DMS153 treated with DMSO at 0.1 percent for 48 hours (cell line): ENCODE data around the gene LPAR6.

Experiments
- DNase-seq: peaks from one replicate; lab custom pipeline; 2025; ENCODE audit not compliant: unreplicated experiment; lab: John Stamatoyannopoulos, UW

The LPAR6 gene

GRCh38 chr13:48415516-48415915 lies 2.6 kb upstream of the LPAR6 start:
- no peak for DNase-seq

DNA sequence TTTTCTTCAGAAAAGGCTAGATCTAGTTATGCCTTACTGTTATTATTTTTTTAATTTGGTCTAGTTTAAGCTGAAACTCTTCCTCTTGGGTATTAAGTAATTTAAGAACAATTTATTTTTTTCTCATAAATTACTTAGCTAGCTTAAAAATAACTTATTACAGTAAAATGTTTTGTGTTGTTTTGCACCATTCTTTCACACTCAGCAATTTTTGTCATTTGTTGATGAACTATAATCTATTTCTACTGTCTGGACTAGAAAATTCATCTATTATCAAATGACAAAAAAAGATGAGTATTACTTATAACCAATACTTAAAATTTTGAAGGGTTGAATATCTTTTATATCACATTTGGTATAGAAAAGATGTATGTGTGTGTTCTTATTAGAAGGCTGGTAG lies 1.6 kb upstream of the LPAR6 start:
- no peak for DNase-seq

DNA sequence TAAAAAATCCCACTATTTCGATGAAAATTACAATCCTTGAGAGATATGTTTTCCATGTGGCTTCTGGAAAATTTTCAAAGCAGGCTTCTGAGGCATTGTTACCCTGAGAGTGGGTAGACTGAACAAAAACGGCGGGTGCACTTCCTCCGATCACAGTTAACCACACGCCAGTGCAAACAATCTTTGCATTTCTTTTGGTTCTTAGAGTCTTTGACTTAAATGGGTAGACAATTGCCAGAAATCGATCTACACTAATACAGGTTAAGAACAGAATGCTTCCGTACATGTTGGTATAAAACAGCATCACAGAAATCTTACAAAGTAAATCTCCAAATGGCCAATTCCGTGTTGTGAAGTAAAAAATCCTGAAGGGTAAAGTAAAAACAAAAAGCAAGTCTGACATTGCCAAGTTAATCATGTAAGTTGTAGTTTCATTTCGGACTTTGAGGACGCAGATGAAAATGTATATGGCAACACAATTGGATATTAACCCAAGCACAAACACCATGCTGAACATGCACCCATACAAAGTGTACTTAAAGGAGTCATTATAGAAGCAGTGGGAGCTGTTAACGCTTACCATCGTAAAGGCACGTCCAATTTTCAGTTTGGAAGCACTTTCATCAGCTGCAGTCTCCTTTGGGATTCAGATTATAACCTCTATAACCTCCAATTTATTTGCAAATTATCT lies 927 bp downstream of the LPAR6 start:
- no peak for DNase-seq

DNA sequence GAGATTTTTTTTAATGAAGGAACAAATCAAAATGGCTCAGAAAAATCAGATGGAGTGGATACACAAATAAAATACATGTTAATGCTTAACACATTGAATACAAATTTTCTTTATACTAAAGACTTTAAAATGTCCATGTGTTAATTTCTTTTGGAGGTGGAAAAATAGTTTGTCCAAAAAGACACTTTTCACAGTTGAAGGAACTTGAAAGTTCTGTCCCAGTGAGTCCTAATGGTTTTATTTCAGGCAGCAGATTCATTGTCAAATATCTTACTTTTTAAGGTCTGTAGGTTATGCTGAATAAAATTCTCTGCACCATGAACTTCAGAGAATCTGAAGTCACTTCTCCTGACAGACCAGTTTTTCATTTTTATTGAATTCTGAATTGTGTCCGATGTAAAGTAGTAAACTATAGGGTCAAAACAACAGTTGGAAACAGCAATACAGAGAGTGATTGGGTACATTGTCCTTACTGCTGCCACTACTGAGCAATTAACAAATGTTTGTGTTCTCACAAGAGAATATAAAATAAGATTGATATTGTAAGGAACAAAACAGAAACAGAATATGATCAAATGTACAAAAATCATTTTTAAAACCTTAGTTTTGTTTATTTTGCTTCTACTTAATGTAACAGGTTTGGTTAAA lies 1.6 kb downstream of the LPAR6 start:
- no peak for DNase-seq

DNA sequence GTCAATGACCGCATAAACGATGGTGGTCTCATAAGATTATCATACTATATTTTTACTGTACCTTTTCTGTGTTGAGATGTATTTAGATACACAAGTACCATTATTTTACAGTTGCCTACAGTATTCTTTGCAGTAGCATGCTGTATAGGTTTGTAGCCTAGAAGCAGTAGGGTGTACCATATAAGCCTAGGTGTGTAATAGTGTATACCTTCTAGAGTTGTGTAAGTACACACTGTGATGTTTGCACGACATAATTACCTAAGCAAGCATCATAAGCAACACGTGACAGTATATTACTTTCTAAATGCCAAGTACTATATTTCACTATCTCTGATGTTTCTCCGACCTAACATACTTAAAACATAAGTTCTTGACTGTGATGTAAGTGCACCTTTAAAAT lies 2.7 kb downstream of the LPAR6 start:
- no peak for DNase-seq

- DNase-seq = no peak
These were observed 7.0 kb downstream of the LPAR6 start for GRCh38 chr13:48405875-48406274.

DNA sequence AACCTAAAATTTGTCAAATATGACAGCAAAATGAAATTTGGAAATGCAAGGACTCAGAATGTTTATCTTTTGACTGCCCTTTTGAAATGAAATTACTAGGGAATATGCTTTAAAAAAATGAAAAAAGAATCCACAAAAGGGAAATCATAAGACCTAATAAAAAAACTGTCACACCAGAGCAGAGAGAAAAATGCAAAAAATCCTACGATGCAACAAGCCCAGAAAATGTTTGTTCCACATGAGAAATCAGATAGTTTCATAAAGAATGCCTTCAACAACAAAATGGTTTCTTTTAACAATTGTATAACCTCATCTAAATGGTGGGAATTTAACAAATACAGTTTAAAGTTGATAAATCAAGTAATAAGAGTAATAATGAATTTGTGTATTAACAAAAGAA lies 8.0 kb downstream of the LPAR6 start:
- no peak for DNase-seq

- DNase-seq = no peak
These were observed 9.0 kb downstream of the LPAR6 start for GRCh38 chr13:48403913-48404312.

DNA sequence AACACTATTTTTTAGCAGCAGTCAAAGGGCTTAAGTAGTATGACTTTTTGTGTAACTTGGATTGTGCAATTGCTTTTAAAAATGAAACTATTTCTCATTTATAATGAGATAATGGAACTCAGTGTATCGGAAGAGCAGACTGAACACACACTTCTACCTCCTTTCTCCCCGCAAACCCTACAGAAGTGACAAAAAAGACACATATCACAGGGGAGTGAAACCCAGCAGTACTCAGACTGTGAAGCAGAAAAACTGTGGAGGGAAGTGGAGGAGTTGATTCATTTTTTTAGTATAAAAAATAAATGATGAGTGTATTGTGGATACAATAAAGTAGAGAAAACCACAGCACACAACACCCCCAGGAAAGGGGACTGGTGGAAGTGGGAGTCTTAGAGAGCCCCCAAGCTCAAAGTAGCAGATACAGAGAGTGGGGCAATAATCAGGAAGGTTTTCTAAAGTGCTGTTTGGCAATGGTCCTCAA lies 9.7 kb downstream of the LPAR6 start:
- DNase-seq = no peak

DNA sequence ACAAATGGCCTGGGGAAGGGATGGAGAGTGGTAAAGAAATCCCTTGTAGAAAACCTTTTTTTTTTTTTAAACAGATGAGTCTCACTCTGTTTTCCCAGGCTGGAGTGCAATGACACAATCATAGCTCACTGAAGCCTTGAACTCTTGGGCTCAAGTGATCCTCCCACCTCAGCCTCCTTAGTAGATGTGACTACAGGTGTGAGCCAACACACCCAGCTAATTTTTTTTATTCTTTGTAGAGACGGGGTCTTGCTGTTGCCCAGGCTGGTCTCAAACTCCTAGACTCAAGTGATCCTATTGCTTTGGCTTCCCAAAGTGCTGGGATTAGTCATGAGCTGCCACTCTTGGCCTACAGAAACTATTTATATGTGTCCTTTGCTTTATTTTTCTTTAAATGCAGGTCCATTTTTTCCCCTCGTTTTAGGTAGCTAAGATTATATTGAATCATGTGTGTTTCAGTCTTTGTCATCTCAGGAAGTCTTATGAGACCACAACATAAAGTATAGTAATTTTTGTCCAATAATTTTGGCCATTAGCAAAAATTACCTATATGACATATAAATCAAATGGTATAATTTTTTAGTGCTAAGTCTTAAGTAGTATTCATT lies 10.5 kb downstream of the LPAR6 start:
- no peak for DNase-seq

GRCh38 chr13:48401480-48401879 lies 11.4 kb downstream of the LPAR6 start:
- DNase-seq = no peak

DNA sequence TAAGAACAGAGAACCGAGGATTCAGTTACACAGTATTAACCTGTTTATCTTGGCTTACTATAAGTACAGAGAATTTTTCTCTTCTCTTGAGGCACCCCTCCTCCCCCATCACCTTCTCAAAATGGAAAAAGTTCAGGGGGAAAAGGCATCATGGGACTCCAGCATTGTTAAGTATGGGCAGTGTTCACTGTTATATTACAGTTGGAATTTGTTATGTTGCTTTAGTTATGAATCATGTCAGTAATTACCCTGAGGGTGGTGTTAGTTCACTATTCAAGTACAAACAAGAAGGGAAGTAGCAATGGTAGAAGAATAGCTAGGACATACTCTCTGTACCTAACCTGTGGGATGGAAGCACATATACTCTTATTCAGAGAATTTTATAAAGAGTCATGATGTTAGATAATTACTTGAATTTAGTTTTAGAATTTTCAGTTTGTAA lies 12.0 kb downstream of the LPAR6 start:
- no peak for DNase-seq

DNA sequence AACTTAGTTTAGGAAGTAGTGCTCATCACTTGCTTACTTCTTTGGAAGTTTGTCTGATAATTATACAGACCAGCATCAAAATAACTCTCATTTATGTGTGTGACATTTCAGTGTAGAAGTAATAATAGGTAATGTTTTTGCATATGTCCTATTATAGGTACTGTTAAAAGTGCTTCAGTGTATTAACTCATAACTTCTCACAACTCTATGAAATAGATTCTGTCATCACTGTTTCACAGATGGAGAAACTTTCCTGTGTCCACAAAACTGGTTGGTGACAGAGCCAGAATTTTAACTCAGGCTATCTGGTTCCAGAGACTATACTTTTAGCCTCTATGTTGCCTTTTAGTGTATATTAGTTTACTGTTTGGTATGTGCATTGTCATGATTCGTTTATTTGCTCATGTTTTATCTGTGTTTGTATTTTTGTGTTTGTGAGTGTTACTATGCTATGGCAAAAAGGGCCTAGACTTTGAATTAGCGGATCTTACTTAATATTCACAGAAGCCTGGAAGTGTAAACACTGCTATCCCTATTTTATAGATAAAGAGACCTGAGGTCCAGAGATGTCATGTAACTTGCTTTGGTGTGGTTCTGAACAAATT lies 12.7 kb downstream of the LPAR6 start:
- no peak for DNase-seq

DNA sequence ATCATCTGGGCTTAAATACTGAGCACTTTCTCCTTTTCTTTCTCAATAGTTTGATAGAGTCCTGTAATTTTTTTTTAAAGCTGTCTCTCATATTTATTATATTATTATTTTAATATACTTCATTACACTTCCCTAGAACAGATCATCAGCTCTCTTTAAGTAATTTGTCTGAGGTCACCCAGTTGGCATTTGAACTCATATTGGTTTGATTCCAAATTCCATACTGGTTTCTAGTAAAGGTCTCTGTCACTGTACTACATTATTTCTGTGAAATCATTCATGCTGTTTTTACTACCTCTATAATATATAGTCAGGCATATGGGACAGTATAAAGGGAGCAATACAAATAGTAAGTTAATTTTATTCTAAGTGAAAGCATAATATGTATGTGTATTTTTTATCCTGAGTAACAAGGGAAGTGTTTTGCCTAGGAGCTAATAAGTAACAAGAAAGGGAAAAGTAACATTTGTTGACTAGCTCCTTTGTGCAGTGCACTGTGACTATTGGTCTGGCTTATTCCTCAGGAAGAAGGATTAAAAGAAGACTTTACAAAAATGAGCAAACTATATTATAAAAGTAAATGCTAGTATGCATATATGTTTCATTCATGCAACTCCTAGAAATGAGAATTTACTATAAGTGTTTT lies 14.3 kb downstream of the LPAR6 start:
- DNase-seq = no peak

DNA sequence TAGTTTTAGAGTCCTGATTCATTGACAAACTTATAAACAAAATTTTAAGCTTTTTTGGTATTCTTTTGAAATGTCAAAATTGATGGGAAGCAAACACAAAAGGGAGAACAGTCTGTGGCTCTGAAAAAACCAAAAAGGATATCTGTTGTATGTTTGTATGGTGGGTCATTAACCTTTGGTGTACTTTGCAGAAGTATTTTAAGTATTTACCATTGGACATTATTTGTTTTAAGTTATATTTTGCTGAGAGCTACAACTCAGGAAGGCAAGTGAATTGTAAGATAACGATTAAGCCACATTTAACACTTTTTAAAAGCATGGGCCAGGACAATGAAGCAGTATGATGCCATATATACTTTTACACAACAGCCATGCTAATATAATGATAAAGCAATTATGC lies 15.2 kb downstream of the LPAR6 start:
- DNase-seq = no peak

GRCh38 chr13:48393698-48394085 lies 19.2 kb downstream of the LPAR6 start:
- no peak for DNase-seq

GRCh38 chr13:48393030-48393697 lies 19.7 kb downstream of the LPAR6 start:
- no peak for DNase-seq

DNA sequence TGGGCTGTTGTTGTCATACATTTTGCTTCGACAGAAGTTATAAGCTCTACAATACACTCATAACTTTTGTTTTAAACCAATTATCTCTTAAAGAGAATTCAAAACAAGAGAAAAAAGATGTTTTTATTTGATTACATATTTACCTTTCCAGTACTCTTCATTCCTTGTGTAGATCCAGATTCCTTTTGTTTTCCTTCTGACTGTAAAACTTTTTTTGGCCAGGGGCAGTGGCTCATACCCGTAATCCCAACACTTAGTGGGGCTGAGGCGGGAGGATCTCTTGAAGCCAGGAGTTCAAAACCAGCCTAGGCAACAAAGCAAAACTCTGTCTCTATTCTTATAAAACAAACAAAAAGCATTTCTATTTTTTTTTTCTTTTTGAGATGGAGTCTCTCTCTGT lies 21.7 kb downstream of the LPAR6 start:
- no peak for DNase-seq

DNA sequence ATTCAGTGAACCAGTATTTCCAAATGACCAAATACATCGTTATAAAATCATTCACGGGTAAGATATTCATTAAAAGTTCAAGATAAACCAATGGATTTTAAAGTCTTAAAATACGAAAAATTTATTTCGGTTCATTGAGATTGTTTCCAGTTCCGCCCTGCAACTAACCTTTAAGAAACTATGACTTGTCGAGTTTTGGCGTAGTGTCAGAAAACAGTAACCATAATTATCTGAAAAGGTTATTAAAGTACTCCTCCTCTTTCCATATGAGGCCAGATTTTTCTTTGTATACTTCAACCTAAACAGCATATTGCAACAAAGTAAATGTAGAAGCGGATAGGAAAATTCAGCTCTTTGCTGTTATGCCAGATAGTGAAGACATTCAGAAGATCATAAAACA lies 26.1 kb downstream of the LPAR6 start:
- DNase-seq = no peak

DNA sequence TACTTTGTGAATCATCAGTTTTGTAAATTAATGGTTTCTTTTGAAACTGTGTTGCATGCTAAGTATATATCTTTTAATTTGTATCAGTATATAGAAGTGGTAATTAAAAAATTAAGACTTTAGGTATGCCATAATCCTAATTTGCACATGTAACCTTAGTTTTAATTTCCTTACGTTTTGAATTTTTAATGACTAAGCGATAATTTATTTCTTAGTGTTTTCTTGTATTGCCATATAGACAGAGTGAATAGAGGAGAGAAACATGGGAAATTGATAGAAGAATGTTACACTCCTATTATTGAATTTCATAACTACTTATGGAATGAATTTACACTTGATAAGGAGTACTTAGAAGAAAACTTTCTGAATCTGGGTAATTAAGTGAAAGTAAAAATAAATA lies 29.5 kb downstream of the LPAR6 start:
- no peak for DNase-seq

- no peak for DNase-seq
These were observed 32.3 kb downstream of the LPAR6 start for GRCh38 chr13:48380581-48380980.
